K562 (cell line): ENCODE data around the gene PADI4. TPM values are rescaled to one million over a fixed set of nuclear protein-coding genes. Genes with fewer than 3 reads are reported as not detected.
A peak's percentile ranks its signal among the peaks of the same experiment; 100 is the strongest.

Source experiments
- ATAC-seq: fragments of 200-7000 bp; cut with Tn5 transposase; 3 replicates; pipeline ENCODE4 v1.9.1; 2020; ENCODE audit warnings: moderate library complexity
- BruUV-seq: library from RNA; stranded (reverse); fragments of 400-500 nt; replicated peaks from 2 replicates; lab custom pipeline; 2021; lab: Mats Ljungman, UMichigan
- CTCF ChIA-PET: fragments of 300-600 bp; formaldehyde crosslinking; extraction: SDS; loops from one replicate; lab custom pipeline; 2021; ENCODE audit warnings: low intra/inter-chr PET ratio; lab: Yijun Ruan, JAX
- POLR2A ChIA-PET: fragments of 300-600, 350-650 bp; sonication (Branson Sonifier 250); formaldehyde crosslinking; extraction: SDS; loops from one replicate; lab custom pipeline; 2021; ENCODE audit warnings: antibody characterized with exemption, inconsistent platforms; lab: Yijun Ruan, JAX
- DNase-seq, 4 experiments: peaks; one replicate each; pipeline versions ENCODE4 v3.0.0 to v3.0.0-alpha.2; 2011 to 2018; ENCODE audit warnings: low spot score in 3 of 4, mixed read lengths in 3 of 4; ENCODE audit errors: extremely low read depth in 1 of 4
- FAIRE-seq: peaks from 2 replicates; lab custom pipeline; 2011; peaks lifted over from hg19 to GRCh38; lab: Jason Lieb, UNC
- H2AFZ ChIP-seq: 2 replicates; pipeline ENCODE4 v1.6.0; 2011; ENCODE audit warnings: low read depth, low read length, control low read depth, inconsistent platforms
- H3K27ac ChIP-seq: fragments of 200-600 bp; 3 replicates; pipeline ENCODE4 v1.8.0; 2011; ENCODE audit warnings: low read depth, mild to moderate bottlenecking, control low read depth, inconsistent platforms, low read length, moderate library complexity, mixed read lengths; ENCODE audit errors: extremely low read depth
- H3K27me3 ChIP-seq, 2 experiments: fragments of 300-600 bp in 1 of 2; 2 replicates in 1 of 2; 3 replicates in 1 of 2; pipeline versions ENCODE4 v1.6.0 to v1.8.0; 2011; ENCODE audit warnings: inconsistent platforms in 2 of 2, low read length in 2 of 2, mild to moderate bottlenecking in 1 of 2, mixed read lengths in 1 of 2, moderate library complexity in 1 of 2; ENCODE audit not compliant: control insufficient read depth in 2 of 2, insufficient read depth in 2 of 2
- H3K36me3 ChIP-seq: fragments of 300-600 bp; 3 replicates; pipeline ENCODE4 v1.8.0; 2011; ENCODE audit warnings: mild to moderate bottlenecking, low read length, inconsistent platforms; ENCODE audit not compliant: control insufficient read depth, insufficient read depth
- H3K4me1 ChIP-seq, 2 experiments: fragments of 200-600 bp in 1 of 2; replicated peaks in 1 of 2; 2 replicates in 1 of 2; 3 replicates in 1 of 2; pipeline versions ENCODE4 v1.5.1 to v1.8.0; 2011; ENCODE audit warnings: inconsistent platforms in 2 of 2, low read length in 2 of 2, mild to moderate bottlenecking in 1 of 2, mixed read lengths in 1 of 2, moderate library complexity in 1 of 2; ENCODE audit not compliant: control insufficient read depth in 2 of 2, insufficient read depth in 2 of 2
- H3K4me2 ChIP-seq: 2 replicates; pipeline ENCODE4 v1.6.1; 2011; ENCODE audit warnings: low read length, control low read depth, inconsistent platforms, mixed read lengths; ENCODE audit not compliant: insufficient read depth
- H3K4me3 ChIP-seq: fragments of 200-600 bp; sonication (generic), shearing (Covaris generic); 2 replicates; pipeline ENCODE4 v1.5.1; 2016; ENCODE audit warnings: control low read depth, inconsistent platforms
- H3K79me2 ChIP-seq: fragments of 200-600 bp; 3 replicates; pipeline ENCODE4 v1.8.0; 2011; ENCODE audit warnings: low read length, inconsistent platforms; ENCODE audit not compliant: control insufficient read depth, insufficient read depth
- H3K9ac ChIP-seq, 2 experiments: 2 replicates each; pipeline versions ENCODE4 v1.6.0 to v1.6.1; 2011; ENCODE audit warnings: low read depth in 2 of 2, low read length in 2 of 2, control low read depth in 1 of 2, inconsistent platforms in 1 of 2, mild to moderate bottlenecking in 1 of 2, mixed read lengths in 1 of 2; ENCODE audit not compliant: insufficient read depth in 1 of 2
- H3K9me1 ChIP-seq: one replicate; pipeline ENCODE4 v1.6.0; 2011; ENCODE audit warnings: inconsistent platforms, mild to moderate bottlenecking, low read length, moderate library complexity; ENCODE audit not compliant: control insufficient read depth, insufficient read depth
- H3K9me3 ChIP-seq: replicated peaks from 2 replicates; pipeline ENCODE4 v1.5.1; 2011; ENCODE audit warnings: low read depth, low read length, inconsistent platforms; ENCODE audit not compliant: control insufficient read depth, insufficient read depth
- H4K20me1 ChIP-seq: replicated peaks from 2 replicates; pipeline ENCODE4 v1.6.1; 2011; ENCODE audit warnings: low read length, inconsistent platforms, mixed read lengths; ENCODE audit not compliant: control insufficient read depth, insufficient read depth
- GTF2E2 ChIP-seq: fragments of 200-800 bp; sonication (Bioruptor generic); IDR thresholded peaks from 2 replicates; pipeline ENCODE4 v1.6.1; 2016; ENCODE audit warnings: missing genetic modification characterization, missing compliant biosample characterization
- NFIC ChIP-seq: fragments of 450-650 bp; IDR thresholded peaks from 2 replicates; pipeline ENCODE4 v1.6.1; 2017; ENCODE audit warnings: mild to moderate bottlenecking, inconsistent platforms
- WGBS: fragments of 100-300 bp; shearing (Covaris generic); methylation state at CpG from one replicate; pipeline ENCODE4 v1.1.6; 2016; ENCODE audit warnings: low coverage, mixed read lengths; ENCODE audit not compliant: insufficient coverage; ENCODE audit errors: missing lambda C conversion rate; 5-methylcytosine and 5-hydroxymethylcytosine counted together
- in situ Hi-C: fragments of 300-500 bp; cut with MboI; formaldehyde crosslinking; loops from 4 replicates; pipeline ENCODE4 v1.15.0; 2018; ENCODE audit warnings: inconsistent platforms, mixed read lengths
- intact Hi-C: fragments of 100-400 bp; cut with micrococcal nuclease; formaldehyde crosslinking; loops from 2 replicates; pipeline ENCODE4 v1.14.2; 2022
- polyA plus RNA-seq, 8 experiments: library from polyadenylated mRNA; depleted of rRNA in 4 of 8; stranded (reverse) in 5 of 8; unstranded in 3 of 8; fragments of >200 nt; fragmentation: Nextera tagmentation in 2 of 8; fragmentation: Illumina TruSeq in 1 of 8; extraction: Ambion mirVana in 2 of 8; extraction: Trizol in 1 of 8; gene quantifications; 2 replicates each; pipeline versions ENCODE4 v1.2.1 to v1.2.3, GENCODE V29; 2011 to 2014; ENCODE audit warnings: inconsistent platforms in 1 of 8, missing spikeins in 1 of 8
- total RNA-seq, 7 experiments: library from RNA; depleted of rRNA in 6 of 7; stranded (reverse); fragments of >200 nt in 6 of 7; fragmentation: Illumina TruSeq in 2 of 7; extraction: Trizol in 2 of 7; gene quantifications; 2 replicates each; pipeline versions ENCODE4 v1.2.1 to v1.2.3, GENCODE V29; 2011 to 2021; ENCODE audit warnings: low replicate concordance in 1 of 7
- TF ChIP-seq, protein P1 (sequence below): fragments of 250-450 bp; sonication (Bioruptor Pico); IDR thresholded peaks from 2 replicates; pipeline ENCODE4 v1.4.0; 2020; ENCODE audit warnings: mild to moderate bottlenecking, moderate library complexity, borderline replicate concordance

Gene PADI4
- total and polyA plus RNA-seq, 9 of the 15 experiments (the other 6 are each of a cell fraction or from before 2014, with no cell fraction given): 0.22 to 0.33 TPM; not detected in 7

- no TSS peak for BruUV-seq
- POLR2A ChIA-PET: no interaction called here
- WGBS: 0% methylated on average over 4 of the region's 4 CpGs
Observed at GRCh38 chr1:17295292-17295691, 12.7 kb upstream of the PADI4 start.

More at GRCh38 chr1:17295292-17295691, 12.7 kb upstream of the PADI4 start:
- intact Hi-C loops: no loop called here
- Histone ChIP-seq H3K4me1 (no peaks in the 10 kb centered on the region), H3K27me3 (peaks cover 5 to 24% of the 10 kb centered on the region in 2 experiments; a peak in 3 of 5 replicates), H3K9me1 (no peaks in the 10 kb centered on the region), H3K79me2 (no peaks in the 10 kb centered on the region), H3K36me3 (no peaks in the 10 kb centered on the region), H3K27ac (no peak overlapping the region), H3K4me2 (no peak overlapping the region), H3K9ac (no peak overlapping the region), H4K20me1 (no peaks in the 10 kb centered on the region), H3K4me3 (no peak overlapping the region), H3K9me3 (no peaks in the 10 kb centered on the region), H2AFZ (no peak overlapping the region)
- CTCF ChIA-PET: no interaction called here
- TF ChIP-seq NFIC: peak; percentile 85
- TF ChIP-seq, protein P1, sequence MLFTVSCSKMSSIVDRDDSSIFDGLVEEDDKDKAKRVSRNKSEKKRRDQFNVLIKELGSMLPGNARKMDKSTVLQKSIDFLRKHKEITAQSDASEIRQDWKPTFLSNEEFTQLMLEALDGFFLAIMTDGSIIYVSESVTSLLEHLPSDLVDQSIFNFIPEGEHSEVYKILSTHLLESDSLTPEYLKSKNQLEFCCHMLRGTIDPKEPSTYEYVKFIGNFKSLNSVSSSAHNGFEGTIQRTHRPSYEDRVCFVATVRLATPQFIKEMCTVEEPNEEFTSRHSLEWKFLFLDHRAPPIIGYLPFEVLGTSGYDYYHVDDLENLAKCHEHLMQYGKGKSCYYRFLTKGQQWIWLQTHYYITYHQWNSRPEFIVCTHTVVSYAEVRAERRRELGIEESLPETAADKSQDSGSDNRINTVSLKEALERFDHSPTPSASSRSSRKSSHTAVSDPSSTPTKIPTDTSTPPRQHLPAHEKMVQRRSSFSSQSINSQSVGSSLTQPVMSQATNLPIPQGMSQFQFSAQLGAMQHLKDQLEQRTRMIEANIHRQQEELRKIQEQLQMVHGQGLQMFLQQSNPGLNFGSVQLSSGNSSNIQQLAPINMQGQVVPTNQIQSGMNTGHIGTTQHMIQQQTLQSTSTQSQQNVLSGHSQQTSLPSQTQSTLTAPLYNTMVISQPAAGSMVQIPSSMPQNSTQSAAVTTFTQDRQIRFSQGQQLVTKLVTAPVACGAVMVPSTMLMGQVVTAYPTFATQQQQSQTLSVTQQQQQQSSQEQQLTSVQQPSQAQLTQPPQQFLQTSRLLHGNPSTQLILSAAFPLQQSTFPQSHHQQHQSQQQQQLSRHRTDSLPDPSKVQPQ (CRISPR knock-in tag): no peak
- no peak for TF ChIP-seq GTF2E2 (tag)
- FAIRE-seq (no peak), DNase-seq (no peak), ATAC-seq (no peak)
- in situ Hi-C loops: no loop called here
